ENCODE data around the gene RTP1. TPM values are rescaled to one million over a fixed set of nuclear protein-coding genes. Genes with fewer than 3 reads are reported as not detected.
"Not testable (repeated sequence)": the region's sequence is repeated elsewhere in the genome, so short reads cannot be mapped to it uniquely, and the experiment has no call there.

Gene RTP1
- total RNA-seq, 4 donors from 2014 or later, result not detected

GRCh38 chr3:187196573-187197334, 532 bp upstream of the RTP1 start:
- H3K4me3 ChIP-seq, result no peak overlapping the region
- intact Hi-C loops (cut with DNase I), result no loop called here
- WGBS, result 66% methylated on average over 6 of the region's 7 CpGs
- peaks cover 0 to 13% (median 9%) of the 10 kb centered on the region in 4 donors for H3K4me1 ChIP-seq
- TF ChIP-seq POLR2AphosphoS5 (IDR thresholded peaks at IDR 0.05) (no peak), CTCF (IDR thresholded peaks at IDR 0.05) (no peak), EP300 (IDR thresholded peaks at IDR 0.05) (no peak), POLR2A (IDR thresholded peaks at IDR 0.05; ENCODE audit: low read depth) (no peak)
- H3K9me3 ChIP-seq, result no peaks in the 10 kb centered on the region
- H3K27me3 ChIP-seq, result no peaks in the 10 kb centered on the region
- H3K27ac ChIP-seq (replicated peaks in 1 of 4), result no peak overlapping the region
- DNase-seq (ENCODE audit: extremely low spot score), result no peak
- no peaks in the 10 kb centered on the region for H3K36me3 ChIP-seq

GRCh38 chr3:187198490-187198889, 1.2 kb downstream of the RTP1 start:
- Histone ChIP-seq H3K27ac (replicated peaks in 1 of 4) (no peak overlapping the region), H3K4me1 (peaks cover 0 to 6% (median 5%) of the 10 kb centered on the region in 4 donors), H3K27me3 (no peaks in the 10 kb centered on the region), H3K36me3 (no peaks in the 10 kb centered on the region), H3K4me3 (no peak overlapping the region), H3K9me3 (no peaks in the 10 kb centered on the region)
- no peak for DNase-seq (ENCODE audit: extremely low spot score)
- no peak for TF ChIP-seq CTCF (IDR thresholded peaks at IDR 0.05)
- TF ChIP-seq POLR2A (IDR thresholded peaks at IDR 0.05; ENCODE audit: low read depth), result no peak
- TF ChIP-seq EP300 (IDR thresholded peaks at IDR 0.05), result no peak
- no peak for TF ChIP-seq POLR2AphosphoS5 (IDR thresholded peaks at IDR 0.05)
- intact Hi-C loops (cut with DNase I), result no loop called here
- 95% methylated on average over 4 of the region's 4 CpGs for WGBS

GRCh38 chr3:187199463-187200050, 2.3 kb downstream of the RTP1 start:
- H3K27me3 ChIP-seq; H3K4me1 ChIP-seq; H3K36me3 ChIP-seq; H3K4me3 ChIP-seq; H3K9me3 ChIP-seq; DNase-seq (ENCODE audit: extremely low spot score); intact Hi-C loops (cut with DNase I); H3K27ac ChIP-seq (replicated peaks in 1 of 4): not testable (repeated sequence)
- 96% methylated on average over 27 of the region's 44 CpGs for WGBS

- TF ChIP-seq POLR2AphosphoS5 (IDR thresholded peaks at IDR 0.05) (no peak), POLR2A (IDR thresholded peaks at IDR 0.05; ENCODE audit: low read depth) (no peak), EP300 (IDR thresholded peaks at IDR 0.05) (no peak), CTCF (IDR thresholded peaks at IDR 0.05) (no peak)
- peaks cover 19 to 43% (median 42%) of the 10 kb centered on the region in 4 donors for H3K4me1 ChIP-seq
- H3K9me3 ChIP-seq, result no peaks in the 10 kb centered on the region
- no peak overlapping the region for H3K4me3 ChIP-seq
- H3K27ac ChIP-seq (replicated peaks in 1 of 4), result no peak overlapping the region
- H3K27me3 ChIP-seq, result no peaks in the 10 kb centered on the region
- intact Hi-C loops (cut with DNase I), result no loop called here
- WGBS, result 84% methylated on average over 1 of the region's 2 CpGs
- no peaks in the 10 kb centered on the region for H3K36me3 ChIP-seq
- no peak for DNase-seq (ENCODE audit: extremely low spot score)
These were observed 8.4 kb downstream of the RTP1 start for GRCh38 chr3:187205683-187206082.

- Histone ChIP-seq H3K4me1 (peaks cover 22 to 54% (median 50%) of the 10 kb centered on the region in 4 donors), H3K4me3 (no peak overlapping the region), H3K9me3 (no peaks in the 10 kb centered on the region), H3K27me3 (no peaks in the 10 kb centered on the region), H3K36me3 (no peaks in the 10 kb centered on the region), H3K27ac (replicated peaks in 1 of 4) (peak overlapping the region; percentile 46 to 71 (median 66))
- DNase-seq (ENCODE audit: extremely low spot score), result no peak
- TF ChIP-seq POLR2AphosphoS5 (IDR thresholded peaks at IDR 0.05), result no peak
- TF ChIP-seq POLR2A (IDR thresholded peaks at IDR 0.05; ENCODE audit: low read depth), result no peak
- TF ChIP-seq EP300 (IDR thresholded peaks at IDR 0.05), result no peak
- intact Hi-C loops (cut with DNase I), result no loop called here
- WGBS, result 91% methylated on average over 2 of the region's 2 CpGs
These were observed 9.8 kb downstream of the RTP1 start for GRCh38 chr3:187207062-187207461.
